Heart left ventricle (tissue), 13 donors: Measurements from ENCODE around the gene GSTA2.

Experiments used
- POLR2A ChIP-seq, 2 donors: fragments of 450-650 bp; IDR thresholded peaks; one replicate each; pipeline ENCODE4 v1.6.1; 2017; ENCODE audit warnings: antibody characterized with exemption in 2 of 2, mild to moderate bottlenecking in 2 of 2, moderate library complexity in 2 of 2
- TF ChIP-seq, protein P1 (sequence below), 12 donors: fragments of 200-600 bp; sonication (generic) in 4 of 12; IDR thresholded peaks; one replicate each; pipeline versions ENCODE4 v1.5.0 to v1.8.0; 2018 to 2022; ENCODE audit warnings: antibody characterized with exemption in 12 of 12, mild to moderate bottlenecking in 5 of 12
- donor health status: ischemic (EF 13 %, LVEDD 7.1; RV severe dilation, severe dysfunction).
- donor health status: DM: no; HTN: yes; CAD: no.
- donor health status: DM: no; HTN: no; CAD: no.
- donor health status: ischemic (EF 25% LVEDD 6.9; RV normal size, moderate dysfunction).
- donor health status: ischemic (EF 25% LVEDD 5.7; RV mildly dilated, moderate dysfunction).
- donor health status: ischemic (EF 35%, LVEDD 5.7; RV mildly dilated, moderate dysfunction).
- donor health status: nonischemic (EF 11% LVEDD 7.7; RV severe dilation, severe dysfunction).
- donor health status: DM: yes; HTN: yes; CAD: no.
- donor health status: PGD.
- donor health status: ischemic (EF 29% LVEDD 5.4; RV normal size, mild dysfunction).
- donor health status: nonischemic (EF 23%, LVEDD 6.1; RV moderate dilation, normal function).

- TF ChIP-seq, protein P1, sequence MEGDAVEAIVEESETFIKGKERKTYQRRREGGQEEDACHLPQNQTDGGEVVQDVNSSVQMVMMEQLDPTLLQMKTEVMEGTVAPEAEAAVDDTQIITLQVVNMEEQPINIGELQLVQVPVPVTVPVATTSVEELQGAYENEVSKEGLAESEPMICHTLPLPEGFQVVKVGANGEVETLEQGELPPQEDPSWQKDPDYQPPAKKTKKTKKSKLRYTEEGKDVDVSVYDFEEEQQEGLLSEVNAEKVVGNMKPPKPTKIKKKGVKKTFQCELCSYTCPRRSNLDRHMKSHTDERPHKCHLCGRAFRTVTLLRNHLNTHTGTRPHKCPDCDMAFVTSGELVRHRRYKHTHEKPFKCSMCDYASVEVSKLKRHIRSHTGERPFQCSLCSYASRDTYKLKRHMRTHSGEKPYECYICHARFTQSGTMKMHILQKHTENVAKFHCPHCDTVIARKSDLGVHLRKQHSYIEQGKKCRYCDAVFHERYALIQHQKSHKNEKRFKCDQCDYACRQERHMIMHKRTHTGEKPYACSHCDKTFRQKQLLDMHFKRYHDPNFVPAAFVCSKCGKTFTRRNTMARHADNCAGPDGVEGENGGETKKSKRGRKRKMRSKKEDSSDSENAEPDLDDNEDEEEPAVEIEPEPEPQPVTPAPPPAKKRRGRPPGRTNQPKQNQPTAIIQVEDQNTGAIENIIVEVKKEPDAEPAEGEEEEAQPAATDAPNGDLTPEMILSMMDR (IDR thresholded peaks at IDR 0.05), result no peak
- no peak for TF ChIP-seq POLR2A (IDR thresholded peaks at IDR 0.05)
Measured at GRCh38 chr6:52746213-52746612, 17.1 kb downstream of the GSTA2 start.
